Activated CD8-positive, alpha-beta memory T cell treated with anti-CD3 and anti-CD28 coated beads, Interleukin-2, amount 50 U/mL, for 4 hours (primary cell): ENCODE data around the gene QRFP.

Source experiments
- DNase-seq: peaks from one replicate; pipeline ENCODE4 v3.0.0-alpha.2; 2020

Gene QRFP

GRCh38 chr9:130933114-130934046, 36.8 kb upstream of the QRFP start:
- DNase-seq: no peak

GRCh38 chr9:130932255-130933079, 35.9 kb upstream of the QRFP start:
- no peak for DNase-seq

- no peak for DNase-seq
Measured at GRCh38 chr9:130931508-130932254, 35.1 kb upstream of the QRFP start.

- DNase-seq: no peak
Measured at GRCh38 chr9:130930804-130931349, 34.3 kb upstream of the QRFP start.

GRCh38 chr9:130930132-130930803, 33.7 kb upstream of the QRFP start:
- DNase-seq: no peak

- DNase-seq: no peak
Measured at GRCh38 chr9:130929571-130930038, 33.0 kb upstream of the QRFP start.

- DNase-seq: no peak
Measured at GRCh38 chr9:130927995-130928900, 31.6 kb upstream of the QRFP start.

GRCh38 chr9:130927338-130927737, 30.7 kb upstream of the QRFP start:
- no peak for DNase-seq

- DNase-seq: no peak
Measured at GRCh38 chr9:130925050-130925678, 28.6 kb upstream of the QRFP start.

- no peak for DNase-seq
Measured at GRCh38 chr9:130924448-130924788, 27.8 kb upstream of the QRFP start.

GRCh38 chr9:130923611-130924447, 27.2 kb upstream of the QRFP start:
- DNase-seq: no peak

- DNase-seq: no peak
Measured at GRCh38 chr9:130922893-130923610, 26.4 kb upstream of the QRFP start.

- no peak for DNase-seq
Measured at GRCh38 chr9:130921989-130922892, 25.6 kb upstream of the QRFP start.

GRCh38 chr9:130921300-130921988, 24.8 kb upstream of the QRFP start:
- no peak for DNase-seq

- DNase-seq: no peak
Measured at GRCh38 chr9:130920762-130921299, 24.2 kb upstream of the QRFP start.

- DNase-seq: no peak
Measured at GRCh38 chr9:130920233-130920632, 23.6 kb upstream of the QRFP start.
